ENCODE data around the gene IDH3G.

DNA sequence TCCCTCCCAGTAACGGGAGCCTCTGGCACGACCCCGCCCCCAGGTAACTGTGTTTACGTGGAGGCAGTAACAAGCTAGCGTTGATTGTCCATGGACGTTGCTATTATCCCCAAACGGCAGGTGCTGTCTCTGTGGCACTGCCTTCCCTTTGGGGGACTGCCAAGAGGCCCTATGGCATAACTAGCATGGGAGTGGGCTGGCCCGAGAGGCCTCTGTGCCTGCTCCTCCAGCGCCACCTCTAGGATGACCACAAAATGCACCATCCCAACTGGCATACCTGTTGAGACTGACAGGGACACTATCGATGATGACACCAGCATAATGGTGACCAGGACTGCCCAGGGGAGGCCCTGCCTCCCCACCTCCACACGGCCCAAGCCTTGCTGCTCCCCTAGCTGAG, 11.9 kb downstream of the IDH3G start:
- no peak for TF ChIP-seq EZH2 (IDR thresholded peaks at IDR 0.05; ENCODE audit: borderline replicate concordance, low read depth, low read length, poor library complexity, severe bottlenecking)
- TF ChIP-seq, protein P1, sequence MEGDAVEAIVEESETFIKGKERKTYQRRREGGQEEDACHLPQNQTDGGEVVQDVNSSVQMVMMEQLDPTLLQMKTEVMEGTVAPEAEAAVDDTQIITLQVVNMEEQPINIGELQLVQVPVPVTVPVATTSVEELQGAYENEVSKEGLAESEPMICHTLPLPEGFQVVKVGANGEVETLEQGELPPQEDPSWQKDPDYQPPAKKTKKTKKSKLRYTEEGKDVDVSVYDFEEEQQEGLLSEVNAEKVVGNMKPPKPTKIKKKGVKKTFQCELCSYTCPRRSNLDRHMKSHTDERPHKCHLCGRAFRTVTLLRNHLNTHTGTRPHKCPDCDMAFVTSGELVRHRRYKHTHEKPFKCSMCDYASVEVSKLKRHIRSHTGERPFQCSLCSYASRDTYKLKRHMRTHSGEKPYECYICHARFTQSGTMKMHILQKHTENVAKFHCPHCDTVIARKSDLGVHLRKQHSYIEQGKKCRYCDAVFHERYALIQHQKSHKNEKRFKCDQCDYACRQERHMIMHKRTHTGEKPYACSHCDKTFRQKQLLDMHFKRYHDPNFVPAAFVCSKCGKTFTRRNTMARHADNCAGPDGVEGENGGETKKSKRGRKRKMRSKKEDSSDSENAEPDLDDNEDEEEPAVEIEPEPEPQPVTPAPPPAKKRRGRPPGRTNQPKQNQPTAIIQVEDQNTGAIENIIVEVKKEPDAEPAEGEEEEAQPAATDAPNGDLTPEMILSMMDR (conservative IDR thresholded peaks at IDR 0.05; ENCODE audit: low read depth, low read length) = peak; percentile 31; the same call in 1 of the 2 replicates
